ENCODE results near the gene MYLK4.

- TF ChIP-seq EZH2phosphoT487 (IDR thresholded peaks at IDR 0.05; ENCODE audit: insufficient read depth, low read depth) (no peak), EZH2 (IDR thresholded peaks at IDR 0.05; ENCODE audit: insufficient read depth, poor library complexity, severe bottlenecking) (no peak)
Observed at GRCh38 chr6:2753110-2753489, 2.4 kb upstream of the MYLK4 start.

Data from GM23248 (cell line).